Esophagus mucosa (tissue), 1 donor: ENCODE measurements around the gene CREB5. TPM values are rescaled to one million over a fixed set of nuclear protein-coding genes. Genes with fewer than 3 reads are reported as not detected.
"Not testable (repeated sequence)": the region's sequence is repeated elsewhere in the genome, so short reads cannot be mapped to it uniquely, and the experiment has no call there.

ENCODE experiments used
- ATAC-seq: fragments of 200-7000 bp; cut with Tn5 transposase; one replicate; pipeline ENCODE4 v1.9.1; 2020
- total RNA-seq: library from RNA; stranded (reverse); gene quantifications from one replicate; pipeline ENCODE4 v1.2.4, GENCODE V29; 2023
- donor health status: DM: yes; HTN: yes; CAD: no.

Gene CREB5
- total RNA-seq, 1 donor from 2014 or later = 2.5 TPM

GRCh38 chr7:28551766-28552165 lies 139.4 kb downstream of the CREB5 start:
- ATAC-seq = not testable (repeated sequence)

DNA sequence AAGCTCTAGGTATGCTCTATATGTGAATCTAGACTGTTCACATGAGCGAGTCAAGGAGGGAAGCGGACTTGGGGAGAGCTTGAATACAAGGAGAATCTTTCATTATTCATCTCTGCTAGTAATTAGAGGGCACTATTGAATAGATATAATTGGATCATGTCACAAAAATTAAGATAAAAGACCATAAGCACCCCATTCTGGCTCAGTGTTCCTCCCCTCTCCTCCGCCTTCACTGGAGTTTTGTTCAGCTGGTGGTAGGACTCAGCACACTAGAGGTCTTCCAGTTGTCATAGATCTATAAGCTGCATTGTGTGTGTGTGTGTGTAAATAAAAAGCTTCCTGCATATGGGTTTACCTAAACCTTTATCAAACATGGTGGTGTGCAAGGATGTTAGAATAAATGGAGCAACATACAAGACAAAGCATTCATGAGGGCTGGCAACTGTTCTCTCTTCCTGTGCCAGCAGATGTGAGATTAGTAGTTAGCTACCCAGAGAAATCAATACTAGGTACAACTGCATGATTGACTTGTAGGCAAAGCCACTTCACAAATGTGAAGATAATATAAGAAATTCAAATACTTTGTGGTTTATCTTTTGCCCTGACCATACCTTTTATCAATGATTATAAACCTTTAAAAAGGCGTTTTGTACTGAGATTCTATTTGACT lies 142.6 kb downstream of the CREB5 start:
- ATAC-seq = no peak

DNA sequence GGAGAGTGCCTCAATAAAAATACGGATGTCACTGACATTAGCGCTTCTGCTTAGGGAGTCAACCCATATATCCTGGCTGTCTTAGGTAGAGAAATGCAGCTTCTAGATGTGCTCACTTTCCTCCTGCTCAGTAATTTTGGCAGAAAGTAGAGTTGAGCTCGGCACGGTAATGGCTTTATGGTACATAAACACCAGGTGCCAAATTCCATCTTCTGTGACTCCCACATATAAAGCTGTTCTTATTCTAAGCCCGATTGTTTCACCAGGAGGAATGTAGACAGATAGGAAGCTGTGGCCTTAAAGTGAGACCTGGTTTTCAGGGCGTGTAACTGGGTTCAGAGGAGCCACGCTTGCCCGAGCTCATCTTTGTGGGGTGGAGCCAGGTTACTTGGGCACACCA lies 143.7 kb downstream of the CREB5 start:
- peak; percentile 88 for ATAC-seq

- ATAC-seq = no peak
These were observed 144.4 kb downstream of the CREB5 start for GRCh38 chr7:28556671-28557070.

GRCh38 chr7:28558236-28558635 lies 145.9 kb downstream of the CREB5 start:
- ATAC-seq = no peak

- no peak for ATAC-seq
These were observed 148.4 kb downstream of the CREB5 start for GRCh38 chr7:28560767-28561166.

DNA sequence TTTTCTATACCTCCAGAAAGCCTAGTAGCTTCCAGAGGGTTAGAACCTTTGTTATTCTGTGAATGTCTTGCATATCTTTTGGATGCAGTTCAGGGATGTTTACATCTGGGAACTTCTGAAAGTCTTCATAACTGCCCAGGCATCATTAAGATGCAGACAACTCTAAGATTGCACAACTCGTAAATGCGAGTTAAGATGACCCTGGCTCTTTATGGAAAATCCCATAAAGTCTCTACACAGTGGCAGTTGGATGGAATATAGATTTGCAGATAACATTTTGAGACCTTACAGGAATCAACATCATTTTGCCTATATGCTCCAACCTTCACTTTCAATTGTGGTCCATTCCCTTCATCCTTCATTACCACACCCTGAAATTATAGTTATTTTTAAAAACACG lies 151.7 kb downstream of the CREB5 start:
- ATAC-seq = no peak

DNA sequence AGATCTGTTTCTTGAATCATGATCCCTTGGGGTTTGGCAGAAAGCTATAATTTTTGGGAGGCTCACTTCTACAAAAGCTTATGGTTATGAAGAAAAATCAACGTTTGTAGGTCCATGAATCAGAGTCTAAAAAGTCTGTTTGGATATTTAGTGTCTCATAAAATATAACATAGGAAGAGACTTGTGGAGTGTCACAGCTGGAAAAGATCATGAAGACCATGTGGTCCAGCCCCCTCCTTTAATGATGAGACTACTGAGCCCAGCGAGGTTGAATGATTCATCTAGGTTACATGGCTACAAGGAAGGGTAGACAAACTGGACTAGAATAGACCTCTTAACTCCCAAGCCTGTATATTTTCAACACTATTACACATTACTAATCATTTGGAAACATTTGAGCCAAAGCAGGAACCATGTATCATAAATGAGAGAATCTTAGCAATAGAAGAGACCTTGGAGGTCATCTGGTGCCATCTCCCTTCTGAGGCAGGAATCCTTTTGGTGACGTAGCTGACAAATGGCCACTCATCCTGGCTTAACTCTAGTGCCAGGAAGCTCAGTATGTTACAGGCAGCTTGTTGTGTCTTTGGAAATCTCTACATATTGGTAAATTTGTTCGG lies 152.5 kb downstream of the CREB5 start:
- ATAC-seq = no peak

DNA sequence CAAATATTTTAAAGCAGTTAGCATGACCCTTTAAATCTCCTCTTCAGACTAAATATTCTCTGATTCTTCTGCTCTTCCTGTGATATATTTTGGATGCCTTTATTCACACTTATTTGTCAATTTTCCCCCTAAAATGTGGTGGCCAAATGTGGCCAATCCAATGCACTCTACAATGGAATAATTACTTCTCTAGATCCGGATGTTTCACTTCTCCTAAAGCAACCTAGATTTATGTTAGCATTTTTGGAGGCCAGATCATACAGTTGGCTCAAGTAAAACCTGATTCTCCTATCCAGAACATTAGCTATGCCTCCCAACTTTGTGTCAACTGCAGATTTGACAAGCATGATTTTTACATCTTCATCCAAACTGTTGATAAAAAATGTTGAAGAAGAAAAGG lies 153.7 kb downstream of the CREB5 start:
- no peak for ATAC-seq

DNA sequence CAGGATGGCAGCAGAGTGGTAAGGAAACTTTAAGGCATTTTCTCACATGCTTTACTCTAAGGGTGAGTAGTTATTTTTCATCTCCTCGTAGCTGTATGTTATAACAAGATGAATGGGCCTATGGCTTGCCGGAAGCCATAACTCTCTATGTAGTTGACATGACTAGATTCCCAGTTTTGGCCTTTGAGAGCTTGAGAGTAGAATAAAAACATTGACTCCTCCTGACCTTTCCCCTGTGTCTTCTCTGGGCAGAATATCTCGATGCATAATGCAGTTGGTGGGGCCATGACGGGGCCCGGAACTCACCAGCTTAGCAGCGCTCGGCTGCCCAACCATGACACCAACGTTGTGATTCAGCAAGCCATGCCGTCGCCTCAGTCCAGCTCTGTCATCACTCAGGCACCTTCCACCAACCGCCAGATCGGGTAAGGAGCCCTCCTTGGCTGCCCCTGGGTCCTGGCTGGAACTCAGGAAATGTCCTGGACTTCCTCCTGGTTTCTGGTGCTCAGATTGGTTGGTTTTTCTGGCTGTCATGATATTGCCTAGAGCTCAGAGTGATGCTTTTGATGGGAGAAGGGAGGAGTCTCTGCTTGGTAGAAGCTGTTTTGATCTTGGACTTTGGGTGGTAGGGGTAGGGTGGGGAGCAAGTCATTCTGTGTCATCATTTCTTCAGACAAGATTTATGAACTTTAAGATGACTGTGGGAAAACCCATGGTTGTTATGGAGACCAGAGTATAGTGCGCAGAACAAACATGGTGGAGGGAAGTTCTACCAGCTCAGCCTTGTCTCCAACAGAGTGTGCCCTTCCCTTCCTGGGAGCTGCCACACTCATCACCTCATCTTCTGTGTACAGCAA lies 158.0 kb downstream of the CREB5 start:
- no peak for ATAC-seq

DNA sequence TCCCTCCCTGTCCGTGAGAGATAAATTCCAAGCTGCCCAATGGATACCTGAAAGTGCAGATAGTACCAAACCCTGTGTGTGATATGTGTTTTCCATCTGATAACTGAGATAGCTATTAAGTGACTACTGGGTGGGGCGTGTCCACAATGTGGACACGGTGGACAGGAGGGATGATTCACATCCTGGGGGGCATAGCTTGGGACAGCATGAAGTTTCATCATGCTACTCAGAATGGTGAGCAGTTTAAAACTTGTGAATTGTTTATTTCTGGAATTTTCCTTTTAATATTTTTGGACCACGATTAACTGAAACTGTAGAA lies 158.6 kb downstream of the CREB5 start:
- no peak for ATAC-seq

GRCh38 chr7:28571405-28571804 lies 159.1 kb downstream of the CREB5 start:
- ATAC-seq = no peak

DNA sequence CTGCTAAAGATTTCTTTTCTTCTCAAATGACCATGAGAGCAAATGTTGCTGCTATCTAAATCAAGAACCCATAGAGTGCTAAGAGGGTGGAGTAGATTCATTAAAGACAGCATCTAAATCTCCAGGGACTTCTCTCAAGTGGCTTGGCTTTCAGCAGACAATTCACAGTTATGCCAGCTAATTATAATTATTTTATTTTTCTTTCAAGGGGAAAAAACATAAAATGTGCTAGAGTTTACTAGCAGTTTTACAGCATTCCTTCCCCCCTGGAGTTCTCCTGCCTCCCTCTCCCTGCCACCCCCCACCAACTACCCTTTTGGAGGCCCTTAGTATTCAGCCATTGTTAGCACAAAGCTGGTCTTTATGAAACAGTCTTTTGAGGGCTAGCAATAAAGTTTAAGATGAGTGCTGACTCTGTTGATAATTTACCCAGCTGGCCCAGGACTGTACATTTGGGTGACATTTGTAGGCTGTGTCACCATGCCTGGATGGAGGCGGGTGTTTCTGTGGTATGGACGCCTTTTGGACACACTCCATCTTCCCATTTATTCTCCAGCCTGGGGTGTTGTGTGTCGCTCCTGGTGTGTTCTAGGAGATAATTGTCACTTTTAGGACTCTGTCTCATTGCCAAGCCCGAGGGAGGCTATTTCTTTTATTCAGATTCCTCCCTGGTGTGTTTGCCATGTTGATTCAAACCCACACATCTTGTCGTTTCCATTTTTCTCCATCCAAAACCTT lies 160.2 kb downstream of the CREB5 start:
- no peak for ATAC-seq

DNA sequence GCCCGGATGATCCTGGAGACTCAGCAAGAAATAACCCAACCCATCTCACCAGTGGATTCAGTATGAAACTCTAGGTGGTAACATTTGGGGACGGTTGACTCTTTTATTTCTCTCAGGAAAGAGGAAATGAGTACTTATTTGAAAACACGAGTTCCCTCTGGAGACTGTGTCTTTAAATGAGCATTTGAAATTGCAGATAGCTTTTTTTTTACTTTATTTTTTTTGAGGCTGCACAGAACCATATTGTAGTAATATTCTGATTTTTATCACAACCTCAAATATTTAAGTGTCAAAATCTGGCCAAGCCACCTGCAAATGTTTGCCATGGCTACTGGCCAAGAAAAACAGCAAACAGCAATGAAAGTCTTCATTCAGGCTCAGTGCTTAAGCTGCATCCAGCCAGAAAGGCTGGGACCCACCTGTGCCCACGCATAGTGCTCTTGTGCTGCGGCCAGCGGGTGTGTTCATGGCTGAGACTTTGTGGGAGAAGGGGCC lies 160.8 kb downstream of the CREB5 start:
- ATAC-seq = no peak

DNA sequence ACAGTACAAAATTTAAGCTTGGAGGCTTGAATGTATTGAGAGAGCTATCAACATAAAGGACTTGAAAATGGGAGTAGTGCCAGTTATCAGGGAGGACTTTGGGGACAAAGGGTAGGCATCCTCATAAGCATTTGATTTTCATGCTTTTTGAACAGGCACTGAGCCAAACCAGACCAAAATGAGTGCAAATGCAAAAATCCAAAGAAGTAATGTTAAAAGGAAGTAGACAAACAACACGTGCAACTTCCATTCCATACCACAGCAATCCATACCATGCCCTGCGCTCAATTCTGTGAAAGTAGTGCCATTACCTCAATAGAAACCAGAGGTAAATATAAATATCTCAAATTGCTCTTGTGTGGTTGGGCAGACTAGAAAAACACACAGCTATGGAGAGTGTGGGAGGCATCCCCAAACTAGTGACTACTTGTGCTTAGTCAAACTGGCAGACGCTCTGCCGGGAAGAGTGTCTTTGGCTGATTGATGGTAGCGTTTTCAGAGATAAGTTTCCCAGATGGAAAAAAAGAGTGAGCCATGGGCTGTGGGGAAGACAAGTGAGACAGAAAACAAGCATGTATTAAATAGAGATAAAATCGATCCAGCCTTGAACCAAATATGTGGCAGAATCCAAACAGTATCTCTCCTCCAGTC lies 161.5 kb downstream of the CREB5 start:
- no peak for ATAC-seq

GRCh38 chr7:28575241-28575643 lies 162.9 kb downstream of the CREB5 start:
- ATAC-seq = no peak

DNA sequence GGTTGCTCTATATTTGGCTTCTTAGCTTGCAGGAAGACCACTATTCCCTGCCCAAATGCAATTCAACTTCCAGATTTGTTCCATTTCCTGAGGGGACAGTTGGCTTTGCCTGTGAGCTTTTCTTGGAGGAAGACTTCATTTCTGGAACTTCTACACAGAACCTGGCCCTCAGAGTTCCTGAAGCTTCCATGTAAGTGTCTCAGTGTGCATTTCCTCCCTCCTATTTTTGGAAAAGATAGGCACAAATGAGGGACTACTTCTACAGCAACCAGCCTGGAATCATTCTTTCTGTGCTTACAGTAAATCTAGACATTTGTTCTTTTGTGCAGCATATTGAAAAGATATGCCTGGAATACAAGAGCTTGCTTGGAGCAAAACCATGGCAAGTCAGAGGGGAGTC lies 164.3 kb downstream of the CREB5 start:
- ATAC-seq = no peak

DNA sequence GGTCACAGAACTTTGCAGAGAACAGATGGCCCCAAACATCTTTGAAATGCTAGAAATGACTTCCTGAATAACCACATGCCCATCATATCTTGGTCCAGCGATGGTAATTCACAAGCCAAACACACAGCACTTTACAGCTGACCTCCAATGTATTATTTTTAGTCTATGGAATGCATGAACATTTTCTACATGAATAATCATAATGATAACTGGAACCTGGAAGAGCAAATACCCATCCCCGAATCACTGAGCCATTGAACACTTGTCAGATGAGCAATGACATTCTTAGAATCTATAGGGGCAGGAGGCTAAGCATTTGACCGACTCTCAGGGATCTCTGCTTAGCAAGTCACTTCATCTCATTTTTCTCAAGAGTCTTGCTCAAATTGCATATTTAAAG lies 167.3 kb downstream of the CREB5 start:
- no peak for ATAC-seq

- peak; percentile 44 for ATAC-seq
These were observed 168.3 kb downstream of the CREB5 start for GRCh38 chr7:28580665-28581064.

DNA sequence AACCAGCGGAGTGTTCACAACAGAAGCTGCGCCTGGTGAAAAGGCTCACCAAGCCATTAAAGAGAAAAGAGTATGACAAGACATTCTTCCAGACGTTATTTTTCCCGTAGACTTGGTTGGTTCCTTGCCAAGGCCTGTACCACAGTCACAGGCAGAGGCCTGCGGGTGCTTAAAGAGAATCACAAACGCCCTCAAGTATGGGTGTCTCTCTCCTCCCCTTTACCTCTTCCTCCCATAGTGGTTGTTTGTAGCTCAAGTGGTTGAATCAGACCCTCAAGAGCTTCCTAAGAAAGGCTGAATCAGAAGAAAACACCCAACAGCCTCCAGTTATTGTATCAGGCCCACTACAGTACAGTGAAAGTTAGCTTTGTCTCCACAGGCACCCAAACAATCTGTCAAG lies 169.0 kb downstream of the CREB5 start:
- ATAC-seq = no peak

DNA sequence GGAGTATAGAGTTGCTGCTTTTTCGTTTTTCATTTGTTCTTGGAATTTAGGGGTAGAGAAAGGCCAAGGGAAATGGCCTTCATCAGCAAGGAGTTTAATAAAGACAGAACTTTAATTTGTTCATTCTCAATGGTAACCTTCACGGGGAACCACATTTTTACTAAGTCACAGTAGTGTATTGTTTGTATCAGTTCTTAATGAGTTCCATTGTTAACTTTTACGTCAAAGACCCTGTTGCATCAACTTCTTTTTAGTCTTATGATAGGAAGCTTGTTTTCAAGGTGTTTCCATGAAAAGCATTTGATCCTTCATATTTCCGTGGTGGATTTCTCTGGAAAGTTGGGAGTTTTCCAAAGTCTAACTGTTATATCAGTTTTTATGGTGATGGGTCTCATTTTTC lies 169.9 kb downstream of the CREB5 start:
- ATAC-seq = no peak

- no peak for ATAC-seq
These were observed 171.9 kb downstream of the CREB5 start for GRCh38 chr7:28584235-28584634.

DNA sequence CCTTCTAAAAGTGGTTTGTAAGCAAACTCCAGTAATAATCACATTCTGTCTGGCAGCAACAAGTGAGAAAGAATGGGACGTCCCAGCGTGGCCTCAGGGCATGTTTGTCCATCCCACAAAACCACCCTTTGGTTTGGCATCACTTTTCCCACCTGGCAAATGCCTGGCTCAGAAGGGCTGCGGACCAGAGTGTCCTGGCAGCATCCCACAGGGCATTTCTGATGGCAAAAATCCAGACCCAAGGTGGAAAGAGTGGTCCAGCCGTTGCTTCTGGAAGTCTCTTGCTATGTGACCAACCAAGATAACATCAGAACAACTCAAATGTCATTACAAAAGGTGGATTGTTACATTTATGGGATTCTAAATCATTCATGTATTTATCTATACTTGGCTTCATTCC lies 174.4 kb downstream of the CREB5 start:
- ATAC-seq = no peak
